NCI-H2171 (cell line): ENCODE results near the gene ANKRD30BL.
"Not testable (repeated sequence)": the region's sequence is repeated elsewhere in the genome, so short reads cannot be mapped to it uniquely, and the experiment has no call there.

Experiments used
- DNase-seq: peaks from one replicate; lab custom pipeline; 2025; lab: John Stamatoyannopoulos, UW

The ANKRD30BL gene, protein sequence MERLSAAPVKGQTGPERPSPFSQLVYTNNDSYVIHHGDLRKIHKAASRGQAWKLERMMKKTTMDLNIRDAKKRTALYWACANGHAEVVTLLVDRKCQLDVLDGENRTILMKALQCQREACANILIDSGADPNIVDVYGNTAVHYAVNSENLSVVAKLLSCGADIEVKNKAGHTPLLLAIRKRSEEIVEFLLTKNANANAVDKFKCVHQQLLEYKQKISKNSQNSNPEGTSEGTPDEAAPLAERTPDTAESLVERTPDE

GRCh38 chr2:132161161-132162124 lies at the start of gene ANKRD30BL:
Gene ANKRD30BL (minus strand): TSS chr2:132161952. CDS start chr2:132161705, 247 bp downstream.
- not testable (repeated sequence) for DNase-seq

DNA sequence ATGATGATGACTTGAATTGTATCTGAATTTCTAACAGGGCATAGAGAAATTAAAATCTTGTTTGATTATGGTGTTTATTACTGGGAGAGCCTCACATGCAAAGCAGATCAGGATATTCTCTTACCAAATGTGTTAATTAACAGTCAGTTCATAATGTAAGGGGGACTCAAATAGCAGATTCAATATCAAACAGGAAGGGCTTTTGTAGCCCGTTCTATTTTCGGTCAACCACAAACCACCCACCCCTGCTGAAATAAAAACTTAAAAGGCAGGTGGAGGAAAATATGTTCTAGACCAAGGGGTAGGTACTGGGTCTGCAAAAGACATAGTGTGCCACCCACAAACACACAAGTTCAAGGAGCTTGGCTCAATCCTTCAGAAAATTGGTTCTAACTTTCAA lies 41.1 kb upstream of the ANKRD30BL start:
- DNase-seq, result not testable (repeated sequence)

GRCh38 chr2:132192854-132193253 lies 31.1 kb upstream of the ANKRD30BL start:
- DNase-seq, result not testable (repeated sequence)

- DNase-seq, result not testable (repeated sequence)
These were observed 5.3 kb upstream of the ANKRD30BL start for GRCh38 chr2:132167100-132167499.

DNA sequence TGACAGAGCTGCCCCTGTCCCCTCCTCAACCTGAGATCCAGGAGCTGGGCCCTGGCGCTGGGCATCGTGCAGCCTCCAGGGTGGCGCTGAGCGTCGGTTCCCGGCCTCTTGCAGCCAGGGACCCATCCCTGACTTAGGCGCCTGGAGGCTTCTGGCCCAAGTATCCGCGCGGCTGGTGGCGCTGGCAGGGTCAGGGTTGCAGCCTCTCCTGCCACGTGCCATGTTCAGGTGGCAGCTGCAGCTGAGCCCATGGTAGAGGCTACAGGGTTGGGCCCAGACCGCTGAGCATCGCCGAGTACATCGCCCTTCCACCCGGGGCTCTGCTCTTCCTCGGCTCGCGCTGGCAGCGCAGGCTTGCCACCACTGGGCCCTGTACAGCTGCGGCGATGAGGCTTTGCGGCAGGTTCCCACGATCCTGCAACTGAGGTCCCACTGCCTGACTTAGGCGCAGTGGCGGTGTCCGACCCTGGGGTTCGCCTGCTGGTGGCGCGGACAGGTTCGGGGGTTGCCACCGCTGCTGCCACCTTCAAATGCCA lies 441 bp upstream of the ANKRD30BL start:
- DNase-seq, result not testable (repeated sequence)

DNA sequence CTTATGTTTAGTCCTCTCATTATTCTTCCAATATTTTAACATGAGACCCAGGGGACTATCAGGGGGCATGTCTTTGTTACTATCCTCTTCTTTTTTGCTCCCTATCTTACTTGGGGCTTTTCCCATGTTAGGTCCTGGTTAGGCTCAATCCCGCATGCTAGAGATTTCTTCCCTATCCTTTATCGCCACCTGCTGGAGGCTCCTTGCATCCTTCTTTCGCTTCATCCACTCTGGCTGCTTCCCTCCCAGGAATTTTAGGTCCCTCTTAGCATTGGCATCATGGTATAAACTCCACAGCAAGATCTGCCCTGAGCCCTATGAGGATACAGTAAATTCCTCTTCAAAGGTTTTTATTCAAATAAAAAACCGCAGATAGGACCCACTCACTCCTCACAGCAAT lies 15.0 kb downstream of the ANKRD30BL start:
- DNase-seq, result peak; percentile 12
